HL-60/S4 treated with retinoic acid at 250 ng/mL for 4 days and 3 days (cell line): ENCODE results near the gene PODNL1.
"Not testable (repeated sequence)": the region's sequence is repeated elsewhere in the genome, so short reads cannot be mapped to it uniquely, and the experiment has no call there.

Experiments
- in situ Hi-C: fragments of 300-500 bp; cut with MboI; formaldehyde crosslinking; loops from 2 replicates; pipeline ENCODE4 v1.7.0; 2022; ENCODE audit warnings: low sequenced_read_pairs

The PODNL1 gene

GRCh38 chr19:13973479-13973878 is 35.3 kb upstream of the PODNL1 start:
- in situ Hi-C loops, result not testable (repeated sequence)

- in situ Hi-C loops, result no loop called here
These were observed 34.3 kb upstream of the PODNL1 start for GRCh38 chr19:13972368-13973155.

- in situ Hi-C loops, result not testable (repeated sequence)
These were observed 33.7 kb upstream of the PODNL1 start for GRCh38 chr19:13971868-13972267.

GRCh38 chr19:13969897-13970296 is 31.7 kb upstream of the PODNL1 start:
- in situ Hi-C loops, result no loop called here

GRCh38 chr19:13968999-13969398 is 30.8 kb upstream of the PODNL1 start:
- in situ Hi-C loops, result no loop called here

GRCh38 chr19:13968383-13968935 is 30.2 kb upstream of the PODNL1 start:
- in situ Hi-C loops, result no loop called here

GRCh38 chr19:13967206-13967605 is 29.0 kb upstream of the PODNL1 start:
- in situ Hi-C loops, result not testable (repeated sequence)

- in situ Hi-C loops, result no loop called here
These were observed 28.5 kb upstream of the PODNL1 start for GRCh38 chr19:13966684-13967128.

- in situ Hi-C loops, result no loop called here
These were observed 27.9 kb upstream of the PODNL1 start for GRCh38 chr19:13965926-13966683.

- in situ Hi-C loops, result no loop called here
These were observed 27.2 kb upstream of the PODNL1 start for GRCh38 chr19:13965377-13965896.

- in situ Hi-C loops, result no loop called here
These were observed 26.6 kb upstream of the PODNL1 start for GRCh38 chr19:13964776-13965175.

- in situ Hi-C loops, result no loop called here
These were observed 25.4 kb upstream of the PODNL1 start for GRCh38 chr19:13963603-13964105.

- in situ Hi-C loops, result no loop called here
These were observed 24.7 kb upstream of the PODNL1 start for GRCh38 chr19:13962699-13963602.

GRCh38 chr19:13961826-13962698 is 23.8 kb upstream of the PODNL1 start:
- in situ Hi-C loops, result no loop called here

GRCh38 chr19:13960863-13961784 is 22.9 kb upstream of the PODNL1 start:
- in situ Hi-C loops, result no loop called here

- in situ Hi-C loops, result no loop called here
These were observed 22.0 kb upstream of the PODNL1 start for GRCh38 chr19:13959962-13960862.
